ENCODE results near the gene EDDM13.
A peak's percentile ranks its signal among the peaks of the same experiment; 100 is the strongest.
"Not testable (repeated sequence)": the region's sequence is repeated elsewhere in the genome, so short reads cannot be mapped to it uniquely, and the experiment has no call there.

EDDM13 gene

GRCh38 chr19:56321989-56322440 is 49.5 kb downstream of the EDDM13 start:
- DNase-seq = no peak

- no peak for DNase-seq
Measured at GRCh38 chr19:56324436-56324835, 51.9 kb downstream of the EDDM13 start.

- no peak for DNase-seq
Measured at GRCh38 chr19:56332695-56333094, 60.1 kb downstream of the EDDM13 start.

GRCh38 chr19:56333506-56333905 is 61.0 kb downstream of the EDDM13 start:
- peak; percentile 62 for DNase-seq

- not testable (repeated sequence) for DNase-seq
Measured at GRCh38 chr19:56335371-56335770, 62.8 kb downstream of the EDDM13 start.

- not testable (repeated sequence) for DNase-seq
Measured at GRCh38 chr19:56337077-56337476, 64.5 kb downstream of the EDDM13 start.

- DNase-seq = not testable (repeated sequence)
Measured at GRCh38 chr19:56339031-56339430, 66.5 kb downstream of the EDDM13 start.

GRCh38 chr19:56341948-56342347 is 69.4 kb downstream of the EDDM13 start:
- DNase-seq = no peak

- DNase-seq = no peak
Measured at GRCh38 chr19:56347163-56347778, 74.7 kb downstream of the EDDM13 start.

GRCh38 chr19:56348289-56348877 is 75.8 kb downstream of the EDDM13 start:
- no peak for DNase-seq

GRCh38 chr19:56350416-56351045 is 78.0 kb downstream of the EDDM13 start:
- peak; percentile 63 for DNase-seq

GRCh38 chr19:56351208-56351607 is 78.7 kb downstream of the EDDM13 start:
- no peak for DNase-seq

GRCh38 chr19:56355517-56355916 is 83.0 kb downstream of the EDDM13 start:
- DNase-seq = no peak

- DNase-seq = no peak
Measured at GRCh38 chr19:56356944-56357343, 84.4 kb downstream of the EDDM13 start.

Measured in CD4-positive, alpha-beta T cell treated with Interleukin-12 subunit alpha and Interleukin-12 subunit beta, for 1 hour (primary cell).